Measurements from ENCODE around the gene KDM3A. TPM values are rescaled to one million over a fixed set of nuclear protein-coding genes. Genes with fewer than 3 reads are reported as not detected.

KDM3A gene
- total RNA-seq, 1 experiment from 2014 or later = 10.3 TPM

GRCh38 chr2:86541334-86541733 lies 100.2 kb downstream of the KDM3A start:
- DNase-seq = no peak
- H3K27me3 ChIP-seq (ENCODE audit: control insufficient read depth, insufficient read depth, low read length) = no peaks in the 10 kb centered on the region
- no peaks in the 10 kb centered on the region for H3K36me3 ChIP-seq (replicated peaks; ENCODE audit: control insufficient read depth, insufficient read depth, low read length)
- H3K4me3 ChIP-seq (ENCODE audit: insufficient read depth, low read depth, low read length) = no peak overlapping the region

Other genes starting within 250 kb of the KDM3A start
- gene IMMT, start 245.9 kb upstream of the KDM3A start, total RNA-seq (2014; rRNA removed; shearing (Covaris generic)) = 104 and 106 TPM in 2 replicates
- 20.9 and 27.7 TPM in 2 replicates for gene MRPL35, start 241.9 kb upstream of the KDM3A start, total RNA-seq (2014; rRNA removed; shearing (Covaris generic))
- gene REEP1, start 103.7 kb upstream of the KDM3A start, total RNA-seq (2014; rRNA removed; shearing (Covaris generic)) = 0.48 and 0.59 TPM in 2 replicates
- gene CHMP3, start 122.1 kb downstream of the KDM3A start, total RNA-seq (2014; rRNA removed; shearing (Covaris generic)) = 11.2 and 12.6 TPM in 2 replicates
- gene RNF103, start 182.5 kb downstream of the KDM3A start, total RNA-seq (2014; rRNA removed; shearing (Covaris generic)) = 4.6 and 5.7 TPM in 2 replicates

All from H7 (cell line).